ENCODE results near the gene FADS1. TPM values are rescaled to one million over a fixed set of nuclear protein-coding genes. Genes with fewer than 3 reads are reported as not detected.
A peak's percentile ranks its signal among the peaks of the same experiment; 100 is the strongest.

FADS1 gene
- total RNA-seq, 1 donor from 2014 or later: 92.3 TPM

GRCh38 chr11:61771985-61772455 lies 44.8 kb downstream of the FADS1 start:
- intact Hi-C loops (cut with micrococcal nuclease): no loop called here
- Mint-ChIP-seq H3K4me3 (no peak overlapping the region), H3K36me3 (ENCODE audit: low read depth) (no peaks in the 10 kb centered on the region), H3K4me1 (ENCODE audit: low read depth) (no peaks in the 10 kb centered on the region), H3K9me3 (no peaks in the 10 kb centered on the region), H3K27ac (peak overlapping the region; percentile 40), H3K27me3 (ENCODE audit: insufficient read depth) (no peaks in the 10 kb centered on the region)
- DNase-seq (ENCODE audit: low spot score): no peak

DNA sequence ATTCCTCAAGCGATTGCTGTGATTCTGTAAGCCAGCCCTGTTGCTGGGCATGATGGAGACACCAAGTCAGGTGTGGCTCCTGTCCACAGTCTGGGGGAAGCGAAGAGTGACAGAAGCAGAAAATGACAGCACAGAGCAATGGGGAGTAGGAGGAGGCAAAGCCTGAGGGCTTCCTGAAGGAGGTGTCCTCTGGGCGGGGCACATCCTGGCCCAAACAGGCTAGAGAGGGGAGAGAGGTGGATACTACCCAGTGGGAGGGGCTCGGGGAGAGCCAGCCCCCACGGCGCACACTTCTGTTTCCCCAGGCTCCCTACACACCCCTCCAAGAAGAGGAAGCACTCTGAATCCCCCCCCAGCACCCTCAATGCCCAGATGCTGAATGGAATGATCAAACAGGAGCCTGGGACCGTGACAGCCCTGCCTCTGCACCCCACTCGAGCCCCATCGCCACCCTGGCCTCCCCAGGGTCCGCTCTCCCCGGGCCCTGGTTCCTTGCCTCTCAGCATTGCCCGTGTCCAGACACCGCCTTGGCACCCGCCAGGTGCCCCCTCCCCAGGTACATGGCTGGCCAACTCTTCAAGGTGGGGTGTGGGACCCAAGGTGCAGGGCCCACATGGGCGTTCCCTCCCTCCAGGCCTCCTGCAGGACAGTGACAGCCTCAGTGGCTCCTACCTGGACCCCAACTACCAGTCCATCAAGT lies 45.5 kb downstream of the FADS1 start:
- H3K4me1 Mint-ChIP-seq (ENCODE audit: low read depth): no peaks in the 10 kb centered on the region
- no peak overlapping the region for H3K27ac Mint-ChIP-seq
- no peak for DNase-seq (ENCODE audit: low spot score)
- H3K27me3 Mint-ChIP-seq (ENCODE audit: insufficient read depth): no peaks in the 10 kb centered on the region
- no peaks in the 10 kb centered on the region for H3K9me3 Mint-ChIP-seq
- no peaks in the 10 kb centered on the region for H3K36me3 Mint-ChIP-seq (ENCODE audit: low read depth)
- H3K4me3 Mint-ChIP-seq: no peak overlapping the region
- intact Hi-C loops (cut with micrococcal nuclease): no loop called here

- Mint-ChIP-seq H3K36me3 (ENCODE audit: low read depth) (no peaks in the 10 kb centered on the region), H3K9me3 (no peaks in the 10 kb centered on the region), H3K4me1 (ENCODE audit: low read depth) (no peaks in the 10 kb centered on the region), H3K4me3 (no peak overlapping the region), H3K27me3 (ENCODE audit: insufficient read depth) (no peaks in the 10 kb centered on the region), H3K27ac (no peak overlapping the region)
- intact Hi-C loops (cut with micrococcal nuclease): no loop called here
- DNase-seq (ENCODE audit: low spot score): no peak
Observed at GRCh38 chr11:61769946-61770683, 46.7 kb downstream of the FADS1 start.

GRCh38 chr11:61769169-61769920 lies 47.5 kb downstream of the FADS1 start:
- intact Hi-C loops (cut with micrococcal nuclease): no loop called here
- Mint-ChIP-seq H3K27ac (no peak overlapping the region), H3K9me3 (no peaks in the 10 kb centered on the region), H3K36me3 (ENCODE audit: low read depth) (no peaks in the 10 kb centered on the region), H3K4me1 (ENCODE audit: low read depth) (no peaks in the 10 kb centered on the region), H3K27me3 (ENCODE audit: insufficient read depth) (no peaks in the 10 kb centered on the region), H3K4me3 (no peak overlapping the region)
- no peak for DNase-seq (ENCODE audit: low spot score)

DNA sequence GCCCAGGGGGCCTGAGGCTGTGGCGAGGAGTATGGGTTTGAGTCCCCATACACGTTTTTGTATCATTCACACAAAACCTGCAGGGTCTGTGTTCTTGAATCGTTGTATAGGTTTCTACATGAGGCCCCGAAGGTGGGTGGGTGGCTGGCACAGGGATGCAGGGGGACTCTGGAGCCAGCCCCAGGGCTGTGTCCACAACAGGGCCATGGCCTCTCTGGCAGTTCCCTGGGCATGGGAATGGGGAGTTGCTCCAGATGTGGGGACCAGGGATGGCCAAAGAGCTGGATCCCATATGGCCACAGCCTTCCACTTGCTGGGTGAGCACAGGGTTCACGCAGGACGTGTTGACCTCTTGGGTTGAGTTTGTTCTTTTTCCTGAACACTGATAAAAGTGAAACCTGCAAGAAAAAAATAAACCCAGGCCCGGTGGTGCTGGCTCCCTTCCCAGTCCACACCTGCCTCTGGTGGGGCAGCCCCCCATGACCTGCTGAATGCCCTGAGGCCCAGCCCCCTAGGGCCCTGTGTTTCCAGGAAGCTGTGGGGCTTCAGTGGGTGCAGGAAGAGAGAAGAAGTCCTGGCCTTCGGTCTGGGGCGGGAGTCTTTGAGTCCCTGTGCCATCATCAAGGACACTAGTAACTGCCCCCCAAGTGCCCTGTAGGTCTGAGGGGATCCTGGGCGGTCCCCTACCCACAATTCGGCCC lies 48.3 kb downstream of the FADS1 start:
- Mint-ChIP-seq H3K27me3 (ENCODE audit: insufficient read depth) (no peaks in the 10 kb centered on the region), H3K9me3 (no peaks in the 10 kb centered on the region), H3K4me1 (ENCODE audit: low read depth) (no peaks in the 10 kb centered on the region), H3K27ac (no peak overlapping the region), H3K4me3 (no peak overlapping the region), H3K36me3 (ENCODE audit: low read depth) (no peaks in the 10 kb centered on the region)
- no peak for DNase-seq (ENCODE audit: low spot score)
- intact Hi-C loops (cut with micrococcal nuclease): no loop called here

DNA sequence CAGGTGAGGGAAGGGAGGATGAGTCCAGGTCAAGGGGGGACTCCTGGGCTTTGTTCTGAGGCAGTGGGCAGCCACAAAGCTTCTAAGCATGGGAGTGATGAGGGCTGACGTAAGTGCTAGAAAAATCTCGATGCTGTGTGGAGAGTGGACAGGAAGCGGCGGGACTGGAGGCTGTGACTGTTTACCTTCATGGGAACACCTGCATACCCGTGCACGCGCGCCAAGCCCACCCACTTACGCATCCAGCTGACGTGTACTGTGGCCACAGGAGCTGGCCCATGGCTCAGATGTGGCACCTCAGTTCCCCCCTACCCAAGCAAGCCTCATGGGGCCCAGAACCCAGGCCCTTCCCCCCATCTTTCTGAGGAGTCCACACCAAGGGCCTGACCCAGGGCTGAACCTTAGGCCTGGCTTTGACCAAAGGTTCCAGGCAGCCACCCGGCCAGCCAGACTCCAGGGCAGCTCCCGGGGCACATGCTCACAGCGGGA lies 50.4 kb downstream of the FADS1 start:
- Mint-ChIP-seq H3K27me3 (ENCODE audit: insufficient read depth) (no peaks in the 10 kb centered on the region), H3K36me3 (ENCODE audit: low read depth) (no peaks in the 10 kb centered on the region), H3K4me3 (no peak overlapping the region), H3K4me1 (ENCODE audit: low read depth) (no peaks in the 10 kb centered on the region), H3K9me3 (no peaks in the 10 kb centered on the region), H3K27ac (no peak overlapping the region)
- no peak for DNase-seq (ENCODE audit: low spot score)
- intact Hi-C loops (cut with micrococcal nuclease): no loop called here

GRCh38 chr11:61765550-61766253 lies 51.1 kb downstream of the FADS1 start:
- no peak overlapping the region for H3K4me3 Mint-ChIP-seq
- H3K36me3 Mint-ChIP-seq (ENCODE audit: low read depth): no peaks in the 10 kb centered on the region
- no peaks in the 10 kb centered on the region for H3K9me3 Mint-ChIP-seq
- H3K27ac Mint-ChIP-seq: no peak overlapping the region
- no peaks in the 10 kb centered on the region for H3K4me1 Mint-ChIP-seq (ENCODE audit: low read depth)
- no peaks in the 10 kb centered on the region for H3K27me3 Mint-ChIP-seq (ENCODE audit: insufficient read depth)
- intact Hi-C loops (cut with micrococcal nuclease): no loop called here
- no peak for DNase-seq (ENCODE audit: low spot score)

DNA sequence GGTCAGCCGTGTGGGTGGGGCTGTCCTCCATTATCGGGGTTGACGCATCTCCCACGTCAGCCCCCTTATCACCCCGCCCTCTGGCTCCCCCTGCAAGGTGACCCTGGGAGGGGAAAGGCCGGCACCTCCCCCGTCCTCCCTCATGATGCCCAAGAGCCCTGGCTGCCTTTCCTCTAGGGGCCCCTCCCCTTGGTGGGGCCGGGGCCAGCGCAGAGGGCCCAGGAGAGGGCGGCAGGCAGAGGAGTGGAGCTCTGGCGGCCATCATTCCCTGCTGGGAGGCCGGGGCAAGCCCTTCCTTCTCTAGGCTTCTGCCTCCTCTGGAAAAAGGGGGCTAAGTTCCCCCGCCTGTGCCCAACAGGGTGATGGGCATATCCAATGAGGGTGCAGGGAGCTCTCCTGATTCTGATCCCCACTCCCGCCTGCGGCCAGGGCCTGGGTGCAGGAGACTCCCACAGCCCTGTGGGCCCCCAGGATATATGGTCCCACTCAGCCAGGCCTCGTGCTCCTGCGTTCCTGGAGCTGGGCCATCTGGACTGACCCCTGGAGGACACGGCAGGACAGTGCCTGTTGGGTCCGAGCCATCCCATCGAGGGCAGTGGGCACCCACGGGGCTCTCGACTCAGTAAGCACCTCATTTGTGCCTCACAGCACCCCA lies 52.1 kb downstream of the FADS1 start:
- Mint-ChIP-seq H3K9me3 (no peaks in the 10 kb centered on the region), H3K36me3 (ENCODE audit: low read depth) (no peaks in the 10 kb centered on the region), H3K4me1 (ENCODE audit: low read depth) (no peaks in the 10 kb centered on the region)

GRCh38 chr11:61763930-61764605 lies 52.7 kb downstream of the FADS1 start:
- no peak overlapping the region for H3K27ac Mint-ChIP-seq
- DNase-seq (ENCODE audit: low spot score): no peak
- no peaks in the 10 kb centered on the region for H3K4me1 Mint-ChIP-seq (ENCODE audit: low read depth)
- no peak overlapping the region for H3K4me3 Mint-ChIP-seq
- intact Hi-C loops (cut with micrococcal nuclease): no loop called here
- H3K9me3 Mint-ChIP-seq: no peaks in the 10 kb centered on the region
- no peaks in the 10 kb centered on the region for H3K27me3 Mint-ChIP-seq (ENCODE audit: insufficient read depth)
- no peaks in the 10 kb centered on the region for H3K36me3 Mint-ChIP-seq (ENCODE audit: low read depth)

More for the DNA sequence above, 52.1 kb downstream of the FADS1 start:
- H3K27me3 Mint-ChIP-seq (ENCODE audit: insufficient read depth): no peaks in the 10 kb centered on the region
- intact Hi-C loops (cut with micrococcal nuclease): no loop called here
- no peak overlapping the region for H3K27ac Mint-ChIP-seq
- H3K4me3 Mint-ChIP-seq: no peak overlapping the region
- DNase-seq (ENCODE audit: low spot score): no peak

DNA sequence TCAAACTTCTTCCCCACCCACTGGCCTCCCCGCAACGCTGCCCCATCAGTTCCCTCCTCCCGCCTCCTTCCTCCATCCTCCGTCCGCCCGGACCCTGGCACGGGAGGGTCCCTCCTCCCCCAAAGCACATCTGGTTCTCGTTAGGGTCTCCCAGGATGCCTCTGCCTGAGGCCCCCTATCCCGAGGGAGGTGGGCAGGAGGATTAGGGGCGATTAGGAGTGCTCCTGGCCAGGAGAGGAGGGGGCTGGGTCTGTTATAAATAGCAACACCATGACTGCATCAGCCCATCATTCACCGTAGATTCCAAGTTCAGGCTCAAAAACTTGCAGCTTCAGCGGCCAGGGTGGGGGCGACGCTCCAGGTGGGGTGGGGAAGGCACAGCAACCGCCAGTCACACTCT lies 54.0 kb downstream of the FADS1 start:
- no peak for DNase-seq (ENCODE audit: low spot score)
- intact Hi-C loops (cut with micrococcal nuclease): no loop called here
- H3K4me3 Mint-ChIP-seq: no peak overlapping the region
- no peak overlapping the region for H3K27ac Mint-ChIP-seq
- H3K4me1 Mint-ChIP-seq (ENCODE audit: low read depth): no peaks in the 10 kb centered on the region
- no peaks in the 10 kb centered on the region for H3K36me3 Mint-ChIP-seq (ENCODE audit: low read depth)
- no peaks in the 10 kb centered on the region for H3K27me3 Mint-ChIP-seq (ENCODE audit: insufficient read depth)
- no peaks in the 10 kb centered on the region for H3K9me3 Mint-ChIP-seq

DNA sequence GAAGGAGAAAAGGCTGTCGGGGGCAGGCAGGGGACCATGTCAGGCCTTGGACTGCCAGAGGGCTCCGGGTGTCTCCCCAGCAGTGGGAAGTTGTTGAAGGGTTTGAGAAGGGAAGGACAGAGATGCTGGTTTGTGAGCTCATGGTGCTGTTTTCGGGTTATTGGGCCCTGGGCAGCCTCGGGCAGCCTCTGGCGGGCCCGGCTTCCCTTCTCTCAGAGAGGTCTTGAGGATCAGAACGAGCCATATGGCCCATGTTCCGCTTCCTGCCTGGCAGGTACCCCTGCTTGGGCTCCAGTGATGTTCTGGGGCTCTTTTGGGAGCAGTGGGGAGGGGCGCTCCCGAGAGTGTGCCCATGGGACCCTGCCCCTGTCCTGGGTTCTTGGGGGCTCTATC lies 54.6 kb downstream of the FADS1 start:
- intact Hi-C loops (cut with micrococcal nuclease): no loop called here
- no peaks in the 10 kb centered on the region for H3K27me3 Mint-ChIP-seq (ENCODE audit: insufficient read depth)
- no peaks in the 10 kb centered on the region for H3K36me3 Mint-ChIP-seq (ENCODE audit: low read depth)
- DNase-seq (ENCODE audit: low spot score): no peak
- H3K4me1 Mint-ChIP-seq (ENCODE audit: low read depth): no peaks in the 10 kb centered on the region
- H3K9me3 Mint-ChIP-seq: no peaks in the 10 kb centered on the region
- no peak overlapping the region for H3K27ac Mint-ChIP-seq
- H3K4me3 Mint-ChIP-seq: no peak overlapping the region

Measured in activated T-helper 1 cell treated with anti-CD3 and anti-CD28 coated beads, Interleukin-12 subunit alpha, Interleukin-12 subunit beta, Interleukin-2, Interleukin-4 antibody, amounts not matched to agents 30 ng/mL and 10 ng/mL and 1 ng/mL, durations not matched to agents 14 hours and 24 hours and 36 hours (primary cell).